Bronchial epithelial cell (primary cell): ENCODE measurements around the gene FGR. TPM values are rescaled to one million over a fixed set of nuclear protein-coding genes. Genes with fewer than 3 reads are reported as not detected.

Experiments used
- DNase-seq: peaks from one replicate; pipeline ENCODE4 v3.0.0-alpha.2; 2010; ENCODE audit warnings: low read depth
- FAIRE-seq: peaks from 2 replicates; lab custom pipeline; 2011; peaks lifted over from hg19 to GRCh38; lab: Jason Lieb, UNC
- H3K27me3 ChIP-seq: 2 replicates; pipeline ENCODE4 v1.5.1; 2011; ENCODE audit warnings: low read length; ENCODE audit not compliant: control insufficient read depth, insufficient read depth
- H3K36me3 ChIP-seq: 2 replicates; pipeline ENCODE4 v1.5.1; 2011; ENCODE audit warnings: low read length; ENCODE audit not compliant: control insufficient read depth, insufficient read depth
- H3K4me3 ChIP-seq: 2 replicates; pipeline ENCODE4 v1.5.1; 2011; ENCODE audit warnings: mild to moderate bottlenecking, low read depth, low read length, control low read depth
- CTCF ChIP-seq: IDR thresholded peaks from 2 replicates; pipeline ENCODE4 v1.5.1; 2011; ENCODE audit warnings: mild to moderate bottlenecking, moderate library complexity, low read length, control low read depth, inconsistent platforms; ENCODE audit not compliant: insufficient read depth, severe bottlenecking
- total RNA-seq: library from RNA; depleted of rRNA; stranded (reverse); fragments of >200 nt; gene quantifications from 2 replicates; pipeline ENCODE4 v1.2.1, GENCODE V29; 2014

Gene FGR
- total RNA-seq, 1 donor from 2014 or later, result 1.1 TPM

- FAIRE-seq, result no peak
- TF ChIP-seq CTCF, result no peak
- no peak for DNase-seq
Observed at GRCh38 chr1:27603309-27603680, 31.7 kb downstream of the FGR start.

GRCh38 chr1:27602462-27603308, 32.3 kb downstream of the FGR start:
- FAIRE-seq, result no peak
- Histone ChIP-seq H3K4me3 (peak overlapping the region; percentile 76), H3K27me3 (no peaks in the 10 kb centered on the region), H3K36me3 (peaks cover 10% of the 10 kb centered on the region)
- no peak for DNase-seq
- no peak for TF ChIP-seq CTCF

More at GRCh38 chr1:27603309-27603680, 31.7 kb downstream of the FGR start:
- peaks cover 5% of the 10 kb centered on the region for H3K36me3 ChIP-seq
- H3K27me3 ChIP-seq, result no peaks in the 10 kb centered on the region
- H3K4me3 ChIP-seq, result peak overlapping the region; percentile 76

GRCh38 chr1:27601771-27602461, 33.1 kb downstream of the FGR start:
- no peak for DNase-seq
- no peaks in the 10 kb centered on the region for H3K27me3 ChIP-seq
- TF ChIP-seq CTCF, result no peak

GRCh38 chr1:27601321-27601770, 33.6 kb downstream of the FGR start:
- DNase-seq (no peak), FAIRE-seq (no peak)
- TF ChIP-seq CTCF, result no peak
- Histone ChIP-seq H3K36me3 (peaks cover 14% of the 10 kb centered on the region), H3K4me3 (peak overlapping the region; percentile 76), H3K27me3 (no peaks in the 10 kb centered on the region)

More at GRCh38 chr1:27601771-27602461, 33.1 kb downstream of the FGR start:
- H3K36me3 ChIP-seq, result peaks cover 14% of the 10 kb centered on the region
- peak overlapping the region; percentile 76 for H3K4me3 ChIP-seq
- FAIRE-seq, result no peak

- DNase-seq, result peak; percentile 25
- H3K36me3 ChIP-seq, result peaks cover 14% of the 10 kb centered on the region
- no peaks in the 10 kb centered on the region for H3K27me3 ChIP-seq
- no peak overlapping the region for H3K4me3 ChIP-seq
- TF ChIP-seq CTCF, result no peak
- no peak for FAIRE-seq
Observed at GRCh38 chr1:27600498-27601175, 34.3 kb downstream of the FGR start.
